ENCODE results near the gene HECW1. TPM values are rescaled to one million over a fixed set of nuclear protein-coding genes. Genes with fewer than 3 reads are reported as not detected.

HECW1 gene
- total and polyA plus RNA-seq, 2 of the 13 experiments (the other 11 are each of a cell fraction or from before 2014, with no cell fraction given), result not detected

GRCh38 chr7:43234073-43234472, 121.6 kb downstream of the HECW1 start:
- H3K4me3 ChIP-seq (replicated peaks in 1 of 3; ENCODE audit: insufficient read depth in 1 of 3, low read depth in 2 of 3, low read length in 3 of 3), result no peak overlapping the region
- no peaks in the 10 kb centered on the region for H3K4me1 ChIP-seq (ENCODE audit: insufficient read depth, low read length)
- H3K9me3 ChIP-seq (ENCODE audit: low read length), result no peaks in the 10 kb centered on the region
- no peaks in the 10 kb centered on the region for H3K79me2 ChIP-seq (ENCODE audit: insufficient read depth, low read length)
- TF ChIP-seq EP300 (IDR thresholded peaks at IDR 0.05; ENCODE audit: low read depth in 2 of 2, low read length in 2 of 2), result no peak
- TF ChIP-seq EP300 (CRISPR knock-in tag; IDR thresholded peaks at IDR 0.05; ENCODE audit: borderline replicate concordance), result no peak
- no peak for TF ChIP-seq ZNF12 (CRISPR knock-in tag; IDR thresholded peaks at IDR 0.05)
- no peak for TF ChIP-seq NFE2L2 (IDR thresholded peaks at IDR 0.05; ENCODE audit: low read length)
- TF ChIP-seq TBP (CRISPR knock-in tag; IDR thresholded peaks at IDR 0.05), result no peak
- no peak for TF ChIP-seq FOXM1 (CRISPR knock-in tag; IDR thresholded peaks at IDR 0.05)
- no peak for TF ChIP-seq ATF7 (IDR thresholded peaks at IDR 0.05)
- no peak for TF ChIP-seq ATF7 (CRISPR knock-in tag; IDR thresholded peaks at IDR 0.05)
- no peak for TF ChIP-seq MAFF (IDR thresholded peaks at IDR 0.05; ENCODE audit: low read depth, low read length)
- TF ChIP-seq HOXA9 (CRISPR knock-in tag; IDR thresholded peaks at IDR 0.05; ENCODE audit: borderline replicate concordance), result no peak
- TF ChIP-seq ZNF468 (CRISPR knock-in tag; IDR thresholded peaks at IDR 0.05), result no peak
- no peak for TF ChIP-seq CBFB (CRISPR knock-in tag; IDR thresholded peaks at IDR 0.05)
- no peak for TF ChIP-seq ZKSCAN5 (CRISPR knock-in tag; IDR thresholded peaks at IDR 0.05)
- no peak for TF ChIP-seq KLF6 (CRISPR knock-in tag; IDR thresholded peaks at IDR 0.05)
- no peak for TF ChIP-seq ZFP91 (CRISPR knock-in tag; IDR thresholded peaks at IDR 0.05; ENCODE audit: borderline replicate concordance)
- TF ChIP-seq ETV6 (CRISPR knock-in tag; conservative IDR thresholded peaks at IDR 0.05), result no peak
- TF ChIP-seq TBL1XR1 (IDR thresholded peaks at IDR 0.05; ENCODE audit: borderline replicate concordance, low read length, partially characterized antibody), result no peak
- TF ChIP-seq MAFG (CRISPR knock-in tag; IDR thresholded peaks at IDR 0.05), result no peak
- no peak for TF ChIP-seq CC2D1A (CRISPR knock-in tag; IDR thresholded peaks at IDR 0.05)
- TF ChIP-seq SAP130 (CRISPR knock-in tag; IDR thresholded peaks at IDR 0.05; ENCODE audit: low read depth), result no peak
- TF ChIP-seq ZNF749 (CRISPR knock-in tag; IDR thresholded peaks at IDR 0.05; ENCODE audit: borderline replicate concordance), result no peak
- H3K27me3 ChIP-seq (ENCODE audit: control insufficient read depth in 1 of 2, insufficient read depth in 2 of 2, low read length in 2 of 2), result peaks cover 0 to 5% of the 10 kb centered on the region in 2 experiments; a peak in 1 of 5 replicates
- ChIA-PET CTCF (ENCODE audit: low intra/inter-chr PET ratio, low total read pairs) (no interaction called here), POLR2A (no interaction called here)
- WGBS (ENCODE audit: low lambda C conversion rate), result 4% methylated on average over 5 of the region's 5 CpGs
- H3K36me3 ChIP-seq (replicated peaks in 1 of 2; ENCODE audit: control insufficient read depth in 1 of 2, insufficient read depth in 2 of 2, low read length in 2 of 2), result no peaks in the 10 kb centered on the region
- no peak overlapping the region for H3K9ac ChIP-seq (ENCODE audit: insufficient read depth, low read depth, low read length)
- ATAC-seq (no peak), DNase-seq (ENCODE audit: low spot score) (no peak), FAIRE-seq (no peak)
- intact Hi-C loops (cut with micrococcal nuclease; ENCODE audit: unreplicated experiment) (no loop called here), in situ Hi-C loops (cut with HindIII; ENCODE audit: extremely low pct_ligation_motif_present, low pct_unique_long_range_greater_than_20kb) (no loop called here)
- H3K4me2 ChIP-seq (ENCODE audit: low read depth, low read length), result no peak overlapping the region
- no peaks in the 10 kb centered on the region for H4K20me1 ChIP-seq (ENCODE audit: insufficient read depth, low read length)
- no peak overlapping the region for H2AFZ ChIP-seq (ENCODE audit: low read length)
- H3K27ac ChIP-seq (ENCODE audit: extremely low read length, insufficient read depth, low read length), result no peak overlapping the region
- BruUV-seq (replicated peaks), result no TSS peak

All from HepG2 (cell line).